DOHH2 (cell line): ENCODE measurements around the gene FABP7.
A peak's percentile ranks its signal among the peaks of the same experiment; 100 is the strongest.
"Not testable (repeated sequence)": the region's sequence is repeated elsewhere in the genome, so short reads cannot be mapped to it uniquely, and the experiment has no call there.

ENCODE experiments used
- EZH2phosphoT487 ChIP-seq: fragments of 200-600 bp; sonication (generic); IDR thresholded peaks from 2 replicates; pipeline ENCODE4 v1.6.1; 2017; ENCODE audit warnings: borderline replicate concordance, mild to moderate bottlenecking, antibody characterized with exemption, low read length, moderate library complexity, mixed read lengths
- TF ChIP-seq, protein P1 (sequence below): fragments of 200-600 bp; sonication (generic); IDR thresholded peaks from one replicate; pipeline ENCODE4 v1.5.1; 2014; ENCODE audit warnings: antibody characterized with exemption, mild to moderate bottlenecking, low read depth, low read length; ENCODE audit not compliant: poor library complexity, severe bottlenecking

GRCh38 chr6:122744247-122744646 is 35.3 kb upstream of the FABP7 start:
- TF ChIP-seq, protein P1, sequence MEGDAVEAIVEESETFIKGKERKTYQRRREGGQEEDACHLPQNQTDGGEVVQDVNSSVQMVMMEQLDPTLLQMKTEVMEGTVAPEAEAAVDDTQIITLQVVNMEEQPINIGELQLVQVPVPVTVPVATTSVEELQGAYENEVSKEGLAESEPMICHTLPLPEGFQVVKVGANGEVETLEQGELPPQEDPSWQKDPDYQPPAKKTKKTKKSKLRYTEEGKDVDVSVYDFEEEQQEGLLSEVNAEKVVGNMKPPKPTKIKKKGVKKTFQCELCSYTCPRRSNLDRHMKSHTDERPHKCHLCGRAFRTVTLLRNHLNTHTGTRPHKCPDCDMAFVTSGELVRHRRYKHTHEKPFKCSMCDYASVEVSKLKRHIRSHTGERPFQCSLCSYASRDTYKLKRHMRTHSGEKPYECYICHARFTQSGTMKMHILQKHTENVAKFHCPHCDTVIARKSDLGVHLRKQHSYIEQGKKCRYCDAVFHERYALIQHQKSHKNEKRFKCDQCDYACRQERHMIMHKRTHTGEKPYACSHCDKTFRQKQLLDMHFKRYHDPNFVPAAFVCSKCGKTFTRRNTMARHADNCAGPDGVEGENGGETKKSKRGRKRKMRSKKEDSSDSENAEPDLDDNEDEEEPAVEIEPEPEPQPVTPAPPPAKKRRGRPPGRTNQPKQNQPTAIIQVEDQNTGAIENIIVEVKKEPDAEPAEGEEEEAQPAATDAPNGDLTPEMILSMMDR = peak; percentile 23
- not testable (repeated sequence) for TF ChIP-seq EZH2phosphoT487
